OCI-LY1 (cell line): Measurements from ENCODE around the gene PTF1A.

Experiments used
- H2AFZ ChIP-seq: fragments of 200-600 bp; sonication (generic), shearing (Covaris generic); 2 replicates; pipeline ENCODE4 v1.6.0; 2014; ENCODE audit warnings: antibody characterized with exemption, mild to moderate bottlenecking, low read length
- H3F3A ChIP-seq: fragments of 200-600 bp; sonication (generic), shearing (Covaris generic); 2 replicates; pipeline ENCODE4 v1.6.0; 2014; ENCODE audit warnings: mild to moderate bottlenecking, antibody characterized with exemption, low read length, moderate library complexity; ENCODE audit not compliant: insufficient read depth
- H3K27ac ChIP-seq: fragments of 200-600 bp; sonication (generic); 2 replicates; pipeline ENCODE4 v1.5.1; 2014; ENCODE audit warnings: low read length, mixed run types, mild to moderate bottlenecking, low read depth; ENCODE audit not compliant: poor library complexity, severe bottlenecking
- H3K27me3 ChIP-seq: fragments of 200-600 bp; sonication (generic); 2 replicates; pipeline ENCODE4 v1.6.0; 2014; ENCODE audit warnings: antibody characterized with exemption, mild to moderate bottlenecking, low read length, moderate library complexity; ENCODE audit not compliant: insufficient read depth
- H3K36me3 ChIP-seq: fragments of 200-600 bp; sonication (generic); 2 replicates; pipeline ENCODE4 v1.6.1; 2014; ENCODE audit warnings: mild to moderate bottlenecking, antibody characterized with exemption, low read length, moderate library complexity, mixed read lengths; ENCODE audit not compliant: insufficient read depth
- H3K4me1 ChIP-seq: fragments of 200-600 bp; sonication (generic); 2 replicates; pipeline ENCODE4 v1.5.1; 2014; ENCODE audit warnings: mild to moderate bottlenecking, low read length, moderate library complexity; ENCODE audit not compliant: insufficient read depth, severe bottlenecking
- H3K4me2 ChIP-seq: fragments of 200-600 bp; sonication (generic), shearing (Covaris generic); 2 replicates; pipeline ENCODE4 v1.6.1; 2014; ENCODE audit warnings: low read length
- H3K4me3 ChIP-seq: fragments of 200-600 bp; sonication (generic); 2 replicates; pipeline ENCODE4 v1.5.1; 2014; ENCODE audit warnings: low read length, low read depth, mild to moderate bottlenecking, mixed read lengths; ENCODE audit not compliant: poor library complexity, severe bottlenecking
- H3K79me2 ChIP-seq: fragments of 200-600 bp; shearing (Covaris generic); 2 replicates; pipeline ENCODE4 v1.6.1; 2016; ENCODE audit warnings: mixed run types, low read length, mixed read lengths; ENCODE audit not compliant: insufficient read depth
- H3K9ac ChIP-seq: fragments of 200-600 bp; sonication (generic), shearing (Covaris generic); 2 replicates; pipeline ENCODE4 v1.6.1; 2014; ENCODE audit warnings: mild to moderate bottlenecking, low read length, mixed read lengths
- H3K9me2 ChIP-seq: fragments of 200-600 bp; sonication (generic), shearing (Covaris generic); 2 replicates; pipeline ENCODE4 v1.6.1; 2014; ENCODE audit warnings: low read depth, mild to moderate bottlenecking, low read length, mixed read lengths
- H3K9me3 ChIP-seq: fragments of 200-600 bp; shearing (Covaris generic); 2 replicates; pipeline ENCODE4 v1.6.1; 2014; ENCODE audit warnings: low read length, mixed read lengths
- H4K20me1 ChIP-seq: fragments of 200-600 bp; sonication (generic), shearing (Covaris generic); 2 replicates; pipeline ENCODE4 v1.6.0; 2016; ENCODE audit warnings: mild to moderate bottlenecking, low read length; ENCODE audit not compliant: insufficient read depth
- CTCF ChIP-seq: fragments of 200-600 bp; sonication (generic), shearing (Covaris generic); IDR thresholded peaks from 2 replicates; pipeline ENCODE4 v1.5.1; 2017; ENCODE audit warnings: mild to moderate bottlenecking, antibody characterized with exemption, low read length, moderate library complexity, mixed read lengths
- EZH2 ChIP-seq: fragments of 200-600 bp; sonication (generic), shearing (Covaris generic); IDR thresholded peaks from 2 replicates; pipeline ENCODE4 v1.8.0; 2017; ENCODE audit warnings: borderline replicate concordance, mixed run types, mild to moderate bottlenecking, antibody characterized with exemption, low read length, moderate library complexity, mixed read lengths

PTF1A gene

GRCh38 chr10:23198940-23199767, 7.0 kb downstream of the PTF1A start:
- H3K27ac ChIP-seq: no peak overlapping the region
- H3K79me2 ChIP-seq: no peaks in the 10 kb centered on the region
- TF ChIP-seq EZH2 (no peak), CTCF (no peak)
- no peaks in the 10 kb centered on the region for H3K36me3 ChIP-seq
- H3K27me3 ChIP-seq: no peaks in the 10 kb centered on the region
- no peak overlapping the region for H2AFZ ChIP-seq
- no peaks in the 10 kb centered on the region for H4K20me1 ChIP-seq
- H3K4me3 ChIP-seq: no peak overlapping the region
- H3K9me3 ChIP-seq: no peaks in the 10 kb centered on the region
- H3K9me2 ChIP-seq: no peaks in the 10 kb centered on the region
- no peak overlapping the region for H3K9ac ChIP-seq
- no peak overlapping the region for H3K4me2 ChIP-seq
- H3K4me1 ChIP-seq: no peaks in the 10 kb centered on the region
- no peaks in the 10 kb centered on the region for H3F3A ChIP-seq

GRCh38 chr10:23199768-23200511, 7.8 kb downstream of the PTF1A start:
- Histone ChIP-seq H3K4me3 (no peak overlapping the region), H3K9ac (no peak overlapping the region), H3K9me2 (no peaks in the 10 kb centered on the region), H3K79me2 (no peaks in the 10 kb centered on the region), H3K4me1 (no peaks in the 10 kb centered on the region), H3K4me2 (no peak overlapping the region), H2AFZ (no peak overlapping the region), H3K36me3 (no peaks in the 10 kb centered on the region), H3K27me3 (no peaks in the 10 kb centered on the region), H3F3A (no peaks in the 10 kb centered on the region), H3K27ac (no peak overlapping the region), H3K9me3 (no peaks in the 10 kb centered on the region), H4K20me1 (no peaks in the 10 kb centered on the region)
- TF ChIP-seq EZH2: no peak
- TF ChIP-seq CTCF: no peak

GRCh38 chr10:23200586-23200985, 8.5 kb downstream of the PTF1A start:
- Histone ChIP-seq H3K79me2 (no peaks in the 10 kb centered on the region), H3K36me3 (no peaks in the 10 kb centered on the region), H3K4me1 (no peaks in the 10 kb centered on the region), H3F3A (no peaks in the 10 kb centered on the region), H3K4me2 (no peak overlapping the region), H3K9me2 (no peaks in the 10 kb centered on the region), H3K27me3 (no peaks in the 10 kb centered on the region), H2AFZ (no peak overlapping the region), H4K20me1 (no peaks in the 10 kb centered on the region), H3K27ac (no peak overlapping the region), H3K4me3 (no peak overlapping the region), H3K9me3 (no peaks in the 10 kb centered on the region), H3K9ac (no peak overlapping the region)
- no peak for TF ChIP-seq EZH2
- TF ChIP-seq CTCF: no peak
